Ovary (tissue), 3 donors: Measurements from ENCODE around the gene ENAH.

Experiments
- EP300 ChIP-seq: sonication (generic); formaldehyde crosslinking; IDR thresholded peaks from one replicate; pipeline ENCODE4 v1.6.1; 2017; ENCODE audit warnings: antibody characterized with exemption
- POLR2A ChIP-seq: fragments of 450-650 bp; IDR thresholded peaks from one replicate; pipeline ENCODE4 v1.6.1; 2017; ENCODE audit warnings: antibody characterized with exemption, mild to moderate bottlenecking, moderate library complexity
- TF ChIP-seq, protein P1 (sequence below), 3 donors: fragments of 450-650 bp in 2 of 3; fragments of 200-600 bp in 1 of 3; IDR thresholded peaks; one replicate each; pipeline versions ENCODE4 v1.5.1 to v1.8.0; 2016 to 2022; ENCODE audit warnings: antibody characterized with exemption in 3 of 3, mild to moderate bottlenecking in 1 of 3
- donor health status: DM: no; HTN: no; CAD: no.

DNA sequence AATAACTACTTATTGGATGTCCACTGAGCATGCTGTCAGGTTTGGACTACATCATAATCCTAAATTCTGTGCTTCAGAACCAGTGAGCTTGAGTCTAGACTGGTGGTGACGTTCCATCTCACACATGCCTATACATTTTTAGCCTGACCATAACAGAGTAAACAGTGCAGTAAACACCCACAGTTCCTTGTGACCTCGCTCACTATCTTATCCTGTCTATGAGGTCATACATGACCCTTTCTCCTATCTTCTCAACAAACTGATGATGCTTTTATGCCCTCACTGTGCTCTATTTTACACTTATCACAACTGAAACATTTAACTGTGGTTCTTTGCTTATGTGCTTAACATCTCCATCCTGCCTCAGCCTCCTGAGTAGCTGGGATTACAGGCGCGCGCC is 91.2 kb downstream of the ENAH start:
- TF ChIP-seq, protein P1, sequence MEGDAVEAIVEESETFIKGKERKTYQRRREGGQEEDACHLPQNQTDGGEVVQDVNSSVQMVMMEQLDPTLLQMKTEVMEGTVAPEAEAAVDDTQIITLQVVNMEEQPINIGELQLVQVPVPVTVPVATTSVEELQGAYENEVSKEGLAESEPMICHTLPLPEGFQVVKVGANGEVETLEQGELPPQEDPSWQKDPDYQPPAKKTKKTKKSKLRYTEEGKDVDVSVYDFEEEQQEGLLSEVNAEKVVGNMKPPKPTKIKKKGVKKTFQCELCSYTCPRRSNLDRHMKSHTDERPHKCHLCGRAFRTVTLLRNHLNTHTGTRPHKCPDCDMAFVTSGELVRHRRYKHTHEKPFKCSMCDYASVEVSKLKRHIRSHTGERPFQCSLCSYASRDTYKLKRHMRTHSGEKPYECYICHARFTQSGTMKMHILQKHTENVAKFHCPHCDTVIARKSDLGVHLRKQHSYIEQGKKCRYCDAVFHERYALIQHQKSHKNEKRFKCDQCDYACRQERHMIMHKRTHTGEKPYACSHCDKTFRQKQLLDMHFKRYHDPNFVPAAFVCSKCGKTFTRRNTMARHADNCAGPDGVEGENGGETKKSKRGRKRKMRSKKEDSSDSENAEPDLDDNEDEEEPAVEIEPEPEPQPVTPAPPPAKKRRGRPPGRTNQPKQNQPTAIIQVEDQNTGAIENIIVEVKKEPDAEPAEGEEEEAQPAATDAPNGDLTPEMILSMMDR (IDR thresholded peaks at IDR 0.05) = no peak
- TF ChIP-seq EP300 = no peak
- TF ChIP-seq POLR2A = no peak
